Activated naive CD8-positive, alpha-beta T cell treated with anti-CD3 and anti-CD28 coated beads, Interleukin-2, amount 50 U/mL, for 24 hours (primary cell): ENCODE results near the gene CRB1.

Source experiments
- ATAC-seq: fragments of 150-1000 bp; cut with Tn5 transposase; one replicate; pipeline ENCODE4 v1.10.0; 2021
- DNase-seq: peaks from one replicate; pipeline ENCODE4 v3.0.0; 2021
- H3K27ac Mint-ChIP-seq: one replicate; pipeline ENCODE4 v1.8.0; 2021; ENCODE audit warnings: mild to moderate bottlenecking, mixed read lengths
- H3K27me3 Mint-ChIP-seq: one replicate; pipeline ENCODE4 v1.8.0; 2021; ENCODE audit warnings: mixed read lengths
- H3K36me3 Mint-ChIP-seq: one replicate; pipeline ENCODE4 v1.8.0; 2021; ENCODE audit warnings: low read depth, mixed read lengths
- H3K4me1 Mint-ChIP-seq: one replicate; pipeline ENCODE4 v1.8.0; 2021; ENCODE audit warnings: mixed read lengths
- H3K4me3 Mint-ChIP-seq: one replicate; pipeline ENCODE4 v1.8.0; 2021; ENCODE audit warnings: mild to moderate bottlenecking, moderate library complexity, mixed read lengths
- H3K9me3 Mint-ChIP-seq: one replicate; pipeline ENCODE4 v1.8.0; 2021; ENCODE audit warnings: mixed read lengths

CRB1 gene

GRCh38 chr1:197268012-197268411 lies at the start of gene CRB1:
Gene CRB1 (plus strand): TSS chr1:197268252. CDS start chr1:197268413, 161 bp downstream.
- DNase-seq (no peak), ATAC-seq (no peak)
- H3K4me1 Mint-ChIP-seq: no peaks in the 10 kb centered on the region
- H3K27ac Mint-ChIP-seq: no peak within 1 kb of the TSS
- H3K36me3 Mint-ChIP-seq: no peaks in the 10 kb centered on the region
- no peaks in the 10 kb centered on the region for H3K9me3 Mint-ChIP-seq
- H3K4me3 Mint-ChIP-seq: no peak within 1 kb of the TSS
- H3K27me3 Mint-ChIP-seq: peaks cover under 1% of the 10 kb centered on the region

DNA sequence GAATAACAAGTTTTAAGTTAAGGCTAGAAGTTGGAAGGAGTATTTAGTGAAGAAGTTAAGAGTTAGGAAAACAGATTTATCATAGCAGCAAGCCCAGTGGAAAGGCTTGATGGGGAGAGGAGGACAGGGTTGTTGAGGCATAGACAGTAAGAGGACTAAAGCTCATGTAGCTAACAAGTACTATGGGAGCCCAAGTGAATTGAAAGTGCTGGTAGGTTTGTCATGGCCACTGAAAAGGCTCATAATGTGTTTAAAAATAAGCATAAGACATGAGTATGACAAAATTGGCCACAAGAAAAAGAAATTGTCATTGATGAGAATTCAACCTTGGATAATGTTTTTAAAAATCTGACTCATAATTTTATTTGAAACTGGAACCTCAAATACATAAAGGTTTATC lies 49.2 kb upstream of the CRB1 start:
- Mint-ChIP-seq H3K27ac (no peak overlapping the region), H3K36me3 (no peaks in the 10 kb centered on the region), H3K4me1 (no peaks in the 10 kb centered on the region), H3K9me3 (peaks cover 18% of the 10 kb centered on the region), H3K27me3 (no peaks in the 10 kb centered on the region), H3K4me3 (no peak overlapping the region)
- ATAC-seq (no peak), DNase-seq (no peak)

DNA sequence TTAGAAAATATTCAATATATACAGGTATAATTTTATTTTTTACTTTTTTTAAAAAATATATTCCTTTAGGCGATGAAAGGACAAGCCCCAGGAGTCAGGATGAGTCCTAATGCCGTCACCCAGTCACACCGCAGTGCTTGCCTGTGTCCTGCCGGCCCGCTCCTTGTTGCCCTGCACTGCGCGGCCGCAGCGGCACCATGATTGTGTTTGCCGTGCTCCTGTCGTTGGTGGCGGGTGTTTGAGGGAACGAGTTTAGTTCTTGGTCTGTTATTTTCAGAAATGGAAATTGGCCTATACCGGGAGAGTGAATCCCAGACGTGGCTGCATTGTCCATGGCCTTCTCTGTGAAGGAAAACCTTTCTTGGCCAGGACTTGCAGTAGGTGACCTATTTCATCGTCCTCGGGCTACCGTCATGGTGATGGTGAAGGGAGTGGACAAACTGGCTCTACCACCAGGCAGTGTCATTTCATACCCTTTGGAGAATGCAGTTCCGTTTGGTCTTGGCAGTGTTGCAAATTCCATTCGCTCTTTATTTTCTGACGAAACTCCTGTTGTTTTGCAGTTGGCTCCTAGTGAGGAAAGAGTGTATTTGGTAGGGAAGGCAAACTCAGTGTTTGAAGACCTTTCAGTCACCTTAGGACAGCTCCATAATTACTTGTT lies 45.9 kb upstream of the CRB1 start:
- H3K27ac Mint-ChIP-seq: no peak overlapping the region
- no peaks in the 10 kb centered on the region for H3K4me1 Mint-ChIP-seq
- no peaks in the 10 kb centered on the region for H3K27me3 Mint-ChIP-seq
- no peak for ATAC-seq
- no peaks in the 10 kb centered on the region for H3K36me3 Mint-ChIP-seq
- no peak for DNase-seq
- no peak overlapping the region for H3K4me3 Mint-ChIP-seq
- H3K9me3 Mint-ChIP-seq: no peaks in the 10 kb centered on the region

DNA sequence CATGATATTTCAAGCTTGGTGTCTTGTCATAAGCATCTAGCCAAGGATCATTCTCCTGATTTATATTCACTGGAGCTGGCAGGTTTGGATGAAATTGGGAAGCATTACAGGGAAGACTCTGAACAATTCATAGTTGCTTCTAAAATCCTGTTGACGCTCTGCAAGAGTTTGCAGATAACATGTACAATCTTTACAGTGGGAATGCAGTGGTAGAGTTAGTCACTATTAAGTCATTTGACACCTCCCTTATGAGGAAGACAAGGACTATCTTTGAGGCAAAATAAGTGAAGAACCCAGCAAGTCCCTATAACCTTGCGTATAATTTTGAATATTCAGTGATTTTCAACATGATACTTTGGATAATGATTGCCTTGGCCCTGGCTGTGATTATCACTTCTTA lies 45.3 kb upstream of the CRB1 start:
- Mint-ChIP-seq H3K27me3 (no peaks in the 10 kb centered on the region), H3K36me3 (no peaks in the 10 kb centered on the region), H3K9me3 (no peaks in the 10 kb centered on the region), H3K4me1 (no peaks in the 10 kb centered on the region), H3K27ac (no peak overlapping the region), H3K4me3 (no peak overlapping the region)
- no peak for DNase-seq
- ATAC-seq: no peak

DNA sequence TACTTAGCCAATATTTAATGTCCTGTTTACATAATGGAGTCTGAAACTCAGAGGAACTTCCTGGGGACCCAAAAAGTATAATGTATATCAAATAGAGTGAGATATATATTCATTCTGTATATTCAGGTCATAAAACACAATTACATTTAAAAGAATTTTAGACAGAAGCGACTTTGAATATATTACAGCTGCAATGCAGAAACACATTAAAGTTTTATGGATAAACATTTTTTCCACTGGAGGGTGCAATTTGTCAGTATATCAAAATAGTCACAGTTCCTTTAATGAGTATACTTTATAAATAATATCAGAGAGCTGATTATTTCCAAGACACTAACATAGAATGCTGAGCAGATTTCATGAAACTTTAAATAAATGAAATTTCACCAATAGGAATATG lies 43.9 kb upstream of the CRB1 start:
- H3K9me3 Mint-ChIP-seq: no peaks in the 10 kb centered on the region
- no peak overlapping the region for H3K27ac Mint-ChIP-seq
- H3K27me3 Mint-ChIP-seq: no peaks in the 10 kb centered on the region
- no peak overlapping the region for H3K4me3 Mint-ChIP-seq
- H3K36me3 Mint-ChIP-seq: no peaks in the 10 kb centered on the region
- DNase-seq (no peak), ATAC-seq (no peak)
- no peaks in the 10 kb centered on the region for H3K4me1 Mint-ChIP-seq

DNA sequence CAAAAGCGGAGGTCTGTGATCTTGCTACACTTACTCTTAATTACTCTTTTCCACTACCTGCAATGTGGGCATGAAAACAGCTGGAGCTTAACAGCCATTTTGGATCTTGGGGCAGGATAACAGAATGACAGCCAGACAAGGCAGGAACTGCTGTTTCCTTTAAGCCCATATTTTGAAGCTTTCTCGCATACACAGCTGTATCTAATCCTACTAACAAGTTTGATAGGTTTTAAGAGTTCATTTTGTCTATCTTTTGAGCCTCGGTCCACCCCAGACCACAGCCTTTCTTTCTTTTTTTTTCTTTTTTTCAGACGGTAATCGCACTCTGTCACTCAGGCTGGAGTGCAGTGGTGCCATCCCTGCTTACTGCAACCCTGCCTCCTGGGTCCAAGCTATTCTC lies 42.4 kb upstream of the CRB1 start:
- no peak for ATAC-seq
- no peaks in the 10 kb centered on the region for H3K36me3 Mint-ChIP-seq
- H3K4me3 Mint-ChIP-seq: no peak overlapping the region
- no peak overlapping the region for H3K27ac Mint-ChIP-seq
- H3K27me3 Mint-ChIP-seq: no peaks in the 10 kb centered on the region
- no peak for DNase-seq
- H3K4me1 Mint-ChIP-seq: no peaks in the 10 kb centered on the region
- no peaks in the 10 kb centered on the region for H3K9me3 Mint-ChIP-seq

GRCh38 chr1:197234581-197234980 lies 33.5 kb upstream of the CRB1 start:
- Mint-ChIP-seq H3K36me3 (no peaks in the 10 kb centered on the region), H3K4me3 (no peak overlapping the region), H3K27ac (no peak overlapping the region), H3K4me1 (no peaks in the 10 kb centered on the region), H3K27me3 (no peaks in the 10 kb centered on the region), H3K9me3 (no peaks in the 10 kb centered on the region)
- ATAC-seq (no peak), DNase-seq (no peak)

DNA sequence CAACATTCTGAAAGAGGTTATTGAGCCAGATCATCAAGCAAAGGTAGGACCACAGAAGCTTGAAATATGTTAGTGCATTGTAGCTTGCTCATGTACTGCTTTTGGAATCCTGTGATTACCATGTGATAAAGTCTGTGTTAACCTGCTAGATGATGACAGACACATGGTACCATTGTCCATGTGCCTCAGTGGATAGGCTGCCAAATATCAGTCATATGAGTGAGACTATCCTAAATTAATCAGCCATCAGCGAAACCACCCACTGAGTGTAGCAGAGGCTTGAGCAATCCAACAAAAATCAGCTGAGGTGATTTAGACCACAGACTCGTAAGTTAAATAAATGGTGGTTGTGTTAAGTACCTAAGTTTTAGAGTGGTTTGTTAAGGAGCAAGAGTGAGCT lies 32.7 kb upstream of the CRB1 start:
- Mint-ChIP-seq H3K27me3 (no peaks in the 10 kb centered on the region), H3K4me3 (no peak overlapping the region), H3K4me1 (no peaks in the 10 kb centered on the region), H3K36me3 (no peaks in the 10 kb centered on the region), H3K27ac (no peak overlapping the region), H3K9me3 (no peaks in the 10 kb centered on the region)
- no peak for ATAC-seq
- DNase-seq: no peak

DNA sequence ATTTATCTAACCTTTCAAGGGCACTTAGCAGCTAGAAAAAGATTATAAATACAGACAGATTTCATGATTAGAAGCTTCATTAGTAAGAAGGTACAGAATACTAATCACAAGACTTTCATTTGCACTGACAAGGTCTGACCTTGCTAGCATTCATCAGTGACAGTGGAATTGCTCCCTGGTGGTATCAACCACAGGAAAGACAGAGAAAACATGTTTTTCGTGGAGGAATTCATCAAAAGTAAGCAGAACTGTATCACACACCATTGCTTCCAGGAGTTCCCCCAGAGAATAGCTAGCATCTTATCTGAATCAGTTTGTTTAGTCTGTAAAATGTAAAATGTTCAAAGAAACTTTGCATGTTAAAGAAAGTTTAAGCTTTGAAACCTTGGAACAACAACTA lies 20.6 kb upstream of the CRB1 start:
- peaks cover 3% of the 10 kb centered on the region for H3K9me3 Mint-ChIP-seq
- H3K36me3 Mint-ChIP-seq: peaks cover 3% of the 10 kb centered on the region
- ATAC-seq (no peak), DNase-seq (no peak)
- no peak overlapping the region for H3K27ac Mint-ChIP-seq
- H3K4me3 Mint-ChIP-seq: no peak overlapping the region
- H3K27me3 Mint-ChIP-seq: peaks cover 3% of the 10 kb centered on the region
- no peaks in the 10 kb centered on the region for H3K4me1 Mint-ChIP-seq

DNA sequence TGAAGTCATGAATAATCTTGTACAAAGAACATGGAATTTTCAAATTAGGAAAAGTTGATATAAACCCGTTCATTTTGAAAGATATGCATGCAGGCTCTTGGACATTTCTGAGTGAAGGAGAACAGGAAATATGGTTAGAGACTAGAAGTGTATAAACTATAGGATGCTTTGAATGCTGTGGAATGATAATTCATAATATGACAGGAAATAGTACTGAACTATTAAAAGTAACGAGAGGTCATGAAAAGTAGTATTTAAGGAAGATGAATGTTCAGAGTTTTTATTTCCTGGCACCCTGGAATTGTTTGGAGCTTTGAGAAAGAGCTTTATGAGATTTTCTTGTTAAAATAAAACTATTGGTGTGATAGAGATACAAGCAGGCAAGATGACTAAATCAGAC lies 18.7 kb upstream of the CRB1 start:
- peaks cover 3% of the 10 kb centered on the region for H3K27me3 Mint-ChIP-seq
- H3K4me1 Mint-ChIP-seq: no peaks in the 10 kb centered on the region
- no peak for ATAC-seq
- DNase-seq: no peak
- peaks cover 3% of the 10 kb centered on the region for H3K9me3 Mint-ChIP-seq
- H3K4me3 Mint-ChIP-seq: no peak overlapping the region
- H3K27ac Mint-ChIP-seq: no peak overlapping the region
- peaks cover 3% of the 10 kb centered on the region for H3K36me3 Mint-ChIP-seq

DNA sequence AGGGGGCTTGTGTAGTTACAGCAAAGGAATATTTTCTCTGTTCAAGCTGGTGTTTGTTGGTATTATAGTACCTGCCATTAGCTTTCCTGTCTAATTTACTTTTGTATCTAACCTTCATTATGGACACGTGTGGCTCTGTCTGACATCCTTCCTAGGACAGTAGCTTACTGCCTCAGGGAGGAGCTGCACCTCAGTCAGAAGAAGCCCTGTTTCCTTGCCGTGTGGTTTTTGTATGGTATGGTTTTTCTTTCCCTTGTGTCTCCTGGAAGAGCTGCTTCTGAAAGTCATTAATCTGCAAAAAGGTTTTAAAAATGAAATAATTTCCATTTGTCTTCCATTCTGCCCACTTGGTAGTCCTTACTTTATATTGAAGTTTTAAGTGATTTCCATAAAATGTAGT lies 17.4 kb upstream of the CRB1 start:
- ATAC-seq (no peak), DNase-seq (no peak)
- Mint-ChIP-seq H3K4me3 (no peak overlapping the region), H3K9me3 (no peaks in the 10 kb centered on the region), H3K27me3 (peaks cover 3% of the 10 kb centered on the region), H3K36me3 (no peaks in the 10 kb centered on the region), H3K27ac (no peak overlapping the region), H3K4me1 (no peaks in the 10 kb centered on the region)

DNA sequence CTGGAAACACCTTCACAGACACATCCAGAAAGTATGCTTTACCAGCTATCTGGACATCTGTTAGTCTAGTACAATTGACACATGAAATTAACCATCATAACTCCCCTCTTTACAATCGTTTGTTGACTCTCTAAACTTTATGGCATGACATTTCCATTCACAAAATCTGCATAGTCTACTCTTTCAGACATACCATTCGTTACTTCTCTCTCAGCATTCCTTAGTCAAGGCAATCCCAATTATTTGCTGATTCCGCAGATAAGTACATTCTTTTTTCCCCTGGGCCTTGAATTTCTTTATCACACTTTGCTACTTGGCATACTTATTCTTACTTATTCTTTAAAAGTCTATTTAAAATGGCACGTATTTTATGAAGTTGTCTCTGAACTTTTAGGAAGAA lies 15.1 kb upstream of the CRB1 start:
- Mint-ChIP-seq H3K27me3 (peaks cover 3% of the 10 kb centered on the region), H3K27ac (no peak overlapping the region), H3K9me3 (no peaks in the 10 kb centered on the region), H3K4me3 (no peak overlapping the region), H3K36me3 (no peaks in the 10 kb centered on the region), H3K4me1 (no peaks in the 10 kb centered on the region)
- ATAC-seq: no peak
- DNase-seq: no peak

GRCh38 chr1:197254866-197255265 lies 13.2 kb upstream of the CRB1 start:
- H3K27ac Mint-ChIP-seq: no peak overlapping the region
- H3K36me3 Mint-ChIP-seq: no peaks in the 10 kb centered on the region

GRCh38 chr1:197264936-197265567 lies 3.0 kb upstream of the CRB1 start:
- Mint-ChIP-seq H3K4me3 (no peak overlapping the region), H3K4me1 (no peaks in the 10 kb centered on the region), H3K27ac (no peak overlapping the region), H3K9me3 (no peaks in the 10 kb centered on the region), H3K36me3 (no peaks in the 10 kb centered on the region), H3K27me3 (no peaks in the 10 kb centered on the region)
- ATAC-seq: no peak
- DNase-seq: no peak

More at GRCh38 chr1:197254866-197255265, 13.2 kb upstream of the CRB1 start:
- Mint-ChIP-seq H3K4me1 (no peaks in the 10 kb centered on the region), H3K27me3 (peaks cover 3% of the 10 kb centered on the region), H3K4me3 (no peak overlapping the region), H3K9me3 (no peaks in the 10 kb centered on the region)
- DNase-seq (no peak), ATAC-seq (no peak)

DNA sequence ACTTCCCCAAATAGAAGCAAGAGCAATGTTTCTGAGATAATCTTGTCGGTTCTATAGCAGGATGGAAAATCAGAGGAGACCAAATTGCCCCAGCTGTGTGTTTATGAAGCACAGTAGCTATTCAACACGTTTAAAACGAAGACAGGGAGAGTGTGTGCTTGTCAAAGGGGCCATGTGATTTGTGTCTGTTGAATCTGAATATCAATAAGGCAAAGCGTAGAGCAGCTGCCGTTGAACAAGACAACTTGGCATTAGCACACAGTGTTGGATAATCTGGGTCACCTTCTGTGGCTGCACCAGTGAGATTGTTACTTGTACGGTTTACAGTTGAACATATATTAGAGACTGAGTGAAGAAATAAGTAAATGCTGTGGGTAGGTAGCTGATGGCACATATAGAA lies 1.0 kb downstream of the CRB1 start:
- Mint-ChIP-seq H3K4me1 (no peaks in the 10 kb centered on the region), H3K4me3 (no peak overlapping the region), H3K36me3 (no peaks in the 10 kb centered on the region), H3K9me3 (no peaks in the 10 kb centered on the region), H3K27me3 (peaks cover 1% of the 10 kb centered on the region), H3K27ac (no peak overlapping the region)
- DNase-seq: no peak
- no peak for ATAC-seq

DNA sequence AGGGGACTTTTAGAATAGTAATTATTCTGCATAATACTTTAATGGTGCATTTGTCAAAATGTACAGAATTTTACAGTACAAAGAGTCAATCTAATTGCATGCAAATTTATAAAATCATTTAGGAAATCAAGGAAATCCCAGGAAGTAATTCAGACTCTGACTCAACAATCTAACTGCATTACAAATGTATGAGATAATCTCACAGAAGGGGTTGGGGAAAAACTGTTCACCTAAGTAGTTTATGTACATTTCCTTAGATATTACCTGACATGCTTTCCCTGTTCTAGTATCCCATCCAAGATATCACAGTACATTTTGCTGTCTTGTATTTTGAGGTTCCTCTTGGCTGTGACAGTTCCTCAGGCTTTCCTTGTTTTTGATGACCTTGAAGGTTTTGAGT lies 4.7 kb downstream of the CRB1 start:
- H3K4me1 Mint-ChIP-seq: no peaks in the 10 kb centered on the region
- no peak for DNase-seq
- H3K4me3 Mint-ChIP-seq: no peak overlapping the region
- H3K27me3 Mint-ChIP-seq: peaks cover 1% of the 10 kb centered on the region
- ATAC-seq: no peak
- no peaks in the 10 kb centered on the region for H3K36me3 Mint-ChIP-seq
- no peak overlapping the region for H3K27ac Mint-ChIP-seq
- no peaks in the 10 kb centered on the region for H3K9me3 Mint-ChIP-seq
